GM18520 (cell line): ENCODE measurements around the gene SPSB4.
"Not testable (repeated sequence)": the region's sequence is repeated elsewhere in the genome, so short reads cannot be mapped to it uniquely, and the experiment has no call there.

Experiments used
- ATAC-seq: cut with Tn5 transposase; IDR thresholded peaks from one replicate; pipeline ENCODE4 v1.9.1; 2021; ENCODE audit not compliant: unreplicated experiment

Gene SPSB4

GRCh38 chr3:141093971-141094684, 43.0 kb downstream of the SPSB4 start:
- no peak for ATAC-seq

DNA sequence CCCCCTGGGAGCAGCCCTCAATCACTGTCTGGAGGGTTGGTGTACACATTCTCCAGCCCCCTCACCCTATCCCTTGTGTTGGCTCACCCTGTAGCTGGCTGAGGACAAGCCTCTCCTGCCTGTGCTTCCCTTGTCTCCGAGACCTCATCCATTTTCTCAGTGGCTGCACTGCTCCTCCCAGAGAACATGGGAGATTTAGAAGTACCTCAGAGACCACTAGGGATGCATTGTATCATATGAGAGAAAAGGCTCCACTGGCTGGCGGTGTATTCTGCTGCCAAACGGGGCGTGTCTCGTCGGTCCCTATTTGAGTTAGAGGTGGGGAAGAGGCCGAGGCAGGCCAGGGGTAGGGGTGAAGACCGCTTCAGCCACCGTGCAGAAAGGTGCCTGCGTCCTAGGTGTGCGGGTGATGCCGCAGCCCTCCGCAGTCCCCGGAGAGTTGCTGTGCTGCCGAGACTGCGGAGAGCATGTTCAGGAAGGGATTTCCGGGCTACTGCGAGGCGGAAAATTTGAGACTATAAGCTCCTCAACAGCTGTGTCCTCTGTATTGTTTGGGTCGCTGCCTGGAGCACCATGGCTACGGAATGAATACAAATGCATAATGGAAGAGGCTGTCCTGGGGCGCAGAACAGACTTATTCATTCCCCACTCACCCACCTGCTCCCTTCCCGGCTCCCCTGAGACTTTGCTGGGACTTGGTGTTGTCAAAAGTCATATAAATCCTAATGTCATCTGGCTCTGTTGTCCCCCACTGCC, 43.8 kb downstream of the SPSB4 start:
- ATAC-seq: no peak

- no peak for ATAC-seq
Observed at GRCh38 chr3:141095546-141095937, 44.4 kb downstream of the SPSB4 start.

GRCh38 chr3:141096164-141096563, 45.0 kb downstream of the SPSB4 start:
- no peak for ATAC-seq

GRCh38 chr3:141096981-141097380, 45.8 kb downstream of the SPSB4 start:
- ATAC-seq: no peak

- no peak for ATAC-seq
Observed at GRCh38 chr3:141100112-141100511, 49.0 kb downstream of the SPSB4 start.

GRCh38 chr3:141100531-141101320, 49.6 kb downstream of the SPSB4 start:
- ATAC-seq: no peak

DNA sequence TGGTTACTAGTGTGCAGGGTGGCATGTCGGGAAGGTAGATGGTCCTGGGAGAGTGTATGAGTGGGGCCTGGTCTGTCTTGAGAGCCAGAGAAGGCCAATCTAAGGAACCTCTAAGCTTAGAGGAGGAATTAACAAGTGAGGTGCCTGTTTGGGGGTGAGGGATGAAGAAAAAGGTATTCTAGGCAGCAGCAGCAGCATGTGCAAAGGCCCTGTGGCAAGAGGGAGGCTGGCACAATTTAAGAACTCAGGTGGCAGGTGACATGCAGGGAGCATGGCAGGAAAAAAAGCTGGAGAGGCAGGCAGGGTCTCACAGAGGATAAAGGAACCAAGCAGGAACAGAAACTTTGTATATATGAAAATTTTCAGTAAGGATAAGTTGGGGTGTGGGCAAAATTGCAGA, 51.2 kb downstream of the SPSB4 start:
- no peak for ATAC-seq

DNA sequence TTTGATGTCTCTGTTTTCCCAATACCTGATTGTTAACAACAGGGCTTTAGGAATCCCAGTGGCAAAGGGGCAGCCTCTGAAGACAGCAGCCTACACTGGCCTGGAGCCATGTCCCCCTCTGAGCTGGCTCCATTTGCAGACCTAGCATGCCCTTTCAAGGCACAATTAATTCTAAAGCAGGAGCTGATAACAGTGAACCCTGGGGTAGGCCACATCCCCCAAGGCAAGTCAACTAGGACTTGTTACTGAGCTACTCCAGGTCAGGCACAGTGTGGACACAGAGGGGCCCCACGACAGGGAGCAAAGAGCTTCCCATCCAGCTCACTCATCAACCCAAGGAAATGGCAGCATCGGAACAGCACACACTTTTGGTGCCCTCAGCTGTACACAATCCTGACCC, 51.9 kb downstream of the SPSB4 start:
- no peak for ATAC-seq

- ATAC-seq: no peak
Observed at GRCh38 chr3:141103503-141103902, 52.4 kb downstream of the SPSB4 start.

- no peak for ATAC-seq
Observed at GRCh38 chr3:141104151-141104821, 53.1 kb downstream of the SPSB4 start.

GRCh38 chr3:141105828-141106628, 54.9 kb downstream of the SPSB4 start:
- ATAC-seq: no peak

DNA sequence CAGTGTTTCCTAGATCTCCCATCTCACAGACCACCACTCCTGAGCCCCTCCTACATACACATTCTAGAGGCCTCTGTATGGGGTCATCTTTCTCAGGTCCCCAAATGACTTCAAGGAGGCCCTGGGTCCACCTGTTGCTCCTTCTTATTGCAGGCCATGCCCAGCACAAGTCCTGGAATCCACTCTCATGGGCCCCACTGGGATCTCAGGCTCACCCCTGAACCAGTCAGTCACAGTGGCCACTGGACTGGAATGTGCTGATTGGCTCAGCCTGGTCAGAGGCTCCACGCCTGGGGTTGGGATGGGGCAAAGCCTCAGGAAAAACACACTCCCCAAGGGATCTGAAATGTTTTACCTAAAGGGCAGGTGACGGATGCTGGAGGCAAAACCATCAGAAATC, 55.7 kb downstream of the SPSB4 start:
- ATAC-seq: no peak

DNA sequence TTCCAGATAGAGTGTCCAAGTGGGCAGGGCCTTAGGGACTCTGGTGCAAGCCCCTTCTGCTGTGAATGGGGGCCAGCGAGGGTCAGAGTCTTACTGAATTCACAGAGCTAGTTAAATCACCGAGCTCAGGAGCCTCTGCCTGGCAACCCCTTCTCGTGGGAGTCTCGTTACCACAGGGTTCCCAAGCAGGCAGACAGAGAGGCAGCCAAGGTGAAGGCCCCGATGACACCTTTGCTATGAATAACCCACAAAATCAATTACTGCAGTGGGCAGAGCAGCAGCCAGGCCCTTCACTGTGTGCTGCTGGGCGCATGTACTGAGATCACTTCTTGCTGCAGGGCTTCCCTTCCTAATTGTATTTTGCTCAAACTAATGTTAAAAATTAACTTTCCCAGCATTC, 56.9 kb downstream of the SPSB4 start:
- ATAC-seq: no peak

DNA sequence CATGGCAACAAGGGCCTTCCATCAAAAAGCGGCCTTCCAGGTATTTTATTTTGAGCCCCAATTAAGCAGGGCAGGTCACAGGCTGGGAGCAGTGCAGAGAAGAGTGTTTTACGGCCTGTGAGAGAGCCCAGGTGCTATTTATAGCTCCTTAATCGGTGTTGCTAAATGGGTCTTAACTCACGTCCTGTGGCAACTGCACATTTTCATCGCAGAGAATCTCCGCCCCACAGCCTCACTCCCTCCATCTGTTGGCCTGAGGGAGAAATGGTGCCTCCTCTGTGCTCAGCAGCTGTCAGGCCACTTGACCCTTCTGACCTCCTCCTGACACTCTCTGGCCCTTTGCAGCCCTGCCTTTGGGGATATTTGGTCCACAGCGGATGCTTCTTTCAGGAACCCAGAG, 58.6 kb downstream of the SPSB4 start:
- no peak for ATAC-seq

DNA sequence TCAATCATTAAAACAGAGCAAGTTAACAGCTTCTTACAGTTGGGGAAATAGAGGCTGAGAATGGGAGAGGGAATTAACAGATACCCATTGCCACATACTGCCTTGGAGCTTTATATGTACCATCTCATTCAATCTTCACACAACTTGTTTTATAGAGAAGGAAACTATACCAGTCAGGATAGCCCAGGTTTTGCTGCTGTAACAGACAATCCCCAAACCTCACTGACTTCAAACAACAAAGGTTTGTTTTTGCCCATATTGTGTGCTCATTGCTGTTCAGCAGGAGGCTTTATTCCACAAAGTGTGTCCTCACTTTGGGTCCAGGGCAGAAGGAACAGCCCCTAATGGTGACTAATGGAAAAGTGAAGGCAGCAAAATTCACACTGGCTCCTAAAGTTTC, 59.2 kb downstream of the SPSB4 start:
- ATAC-seq: no peak

- no peak for ATAC-seq
Observed at GRCh38 chr3:141111364-141112155, 60.4 kb downstream of the SPSB4 start.

GRCh38 chr3:141112686-141113297, 61.6 kb downstream of the SPSB4 start:
- ATAC-seq: no peak

GRCh38 chr3:141113680-141114079, 62.5 kb downstream of the SPSB4 start:
- not testable (repeated sequence) for ATAC-seq
